Right kidney (tissue), 9 donors: ENCODE data around the gene BTG1.

ENCODE experiments used
- DNase-seq: peaks from one replicate; pipeline ENCODE4 v3.0.0-alpha.2; 2016
- long read RNA-seq, 8 donors: transcript quantifications; one replicate each; lab custom pipeline, GENCODE V29; 2026

The BTG1 gene, protein sequence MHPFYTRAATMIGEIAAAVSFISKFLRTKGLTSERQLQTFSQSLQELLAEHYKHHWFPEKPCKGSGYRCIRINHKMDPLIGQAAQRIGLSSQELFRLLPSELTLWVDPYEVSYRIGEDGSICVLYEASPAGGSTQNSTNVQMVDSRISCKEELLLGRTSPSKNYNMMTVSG
- long read RNA-seq, donor 1, full-length matches to known transcripts: 97 of 103 reads
- long read RNA-seq, donor 1, partial matches to known transcripts: 6 of 103 reads
- long read RNA-seq, donor 1, other reads (novel, unspliced or antisense): 0 of 103 reads
- long read RNA-seq, donor 2, full-length matches to known transcripts: 52 of 52 reads
- long read RNA-seq, donor 2, partial matches to known transcripts: 0 of 52 reads
- long read RNA-seq, donor 2, other reads (novel, unspliced or antisense): 0 of 52 reads
- long read RNA-seq, donor 3, full-length matches to known transcripts: 47 of 47 reads
- long read RNA-seq, donor 3, partial matches to known transcripts: 0 of 47 reads
- long read RNA-seq, donor 3, other reads (novel, unspliced or antisense): 0 of 47 reads
- long read RNA-seq, donor 4, full-length matches to known transcripts: 79 of 79 reads
- long read RNA-seq, donor 4, partial matches to known transcripts: 0 of 79 reads
- long read RNA-seq, donor 4, other reads (novel, unspliced or antisense): 0 of 79 reads
- long read RNA-seq, donor 5, full-length matches to known transcripts: 79 of 79 reads
- long read RNA-seq, donor 5, partial matches to known transcripts: 0 of 79 reads
- long read RNA-seq, donor 5, other reads (novel, unspliced or antisense): 0 of 79 reads
- long read RNA-seq, donor 6, full-length matches to known transcripts: 100 of 106 reads
- long read RNA-seq, donor 6, partial matches to known transcripts: 6 of 106 reads
- long read RNA-seq, donor 6, other reads (novel, unspliced or antisense): 0 of 106 reads
- long read RNA-seq, donor 7, full-length matches to known transcripts: 153 of 167 reads
- long read RNA-seq, donor 7, partial matches to known transcripts: 14 of 167 reads
- long read RNA-seq, donor 7, other reads (novel, unspliced or antisense): 0 of 167 reads
- long read RNA-seq, donor 8, full-length matches to known transcripts: 92 of 92 reads
- long read RNA-seq, donor 8, partial matches to known transcripts: 0 of 92 reads
- long read RNA-seq, donor 8, other reads (novel, unspliced or antisense): 0 of 92 reads

DNA sequence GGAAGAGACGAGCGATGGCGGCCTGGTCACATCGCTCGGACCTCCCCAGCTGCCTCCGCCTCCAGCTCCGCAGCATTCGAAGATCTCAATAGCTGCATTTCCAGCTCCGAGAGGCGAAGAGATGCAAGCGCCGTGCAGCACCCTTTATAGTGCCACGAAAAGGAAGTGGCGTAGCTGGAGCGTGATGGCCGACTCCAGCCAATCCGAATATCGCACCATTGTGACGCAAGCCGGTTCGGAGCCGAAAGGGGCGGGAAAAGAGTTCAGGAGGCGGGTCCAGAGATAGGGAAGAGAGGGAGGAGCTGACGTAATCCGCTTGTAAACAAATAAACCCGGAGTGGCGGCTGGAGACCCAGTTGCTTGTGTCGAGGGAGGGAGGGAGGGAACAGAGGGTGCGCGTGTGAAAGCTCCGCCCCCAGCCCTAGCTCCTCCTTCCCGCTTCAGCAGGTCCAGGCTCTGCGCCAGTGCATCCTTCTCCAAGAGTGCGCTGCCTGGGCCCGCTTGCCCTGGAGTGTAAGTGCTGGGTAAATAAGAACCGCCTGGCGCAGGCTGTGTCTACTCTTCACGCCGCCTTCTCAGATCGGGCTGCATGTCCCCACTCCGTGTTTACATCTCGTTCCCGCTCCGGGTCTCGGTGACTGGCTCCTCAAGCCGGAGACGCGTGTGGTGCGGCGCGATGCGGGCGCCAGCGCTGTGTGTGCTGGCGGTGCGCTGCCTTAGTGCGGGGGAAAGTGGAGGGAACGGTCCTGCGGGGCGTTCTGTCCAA, at the start of gene BTG1:
BTG1 (minus strand) TSS at position 116 of the 766 bp plus-strand sequence. CDS start 311 bp downstream, outside the sequence.
- peak; percentile 97 for DNase-seq

DNA sequence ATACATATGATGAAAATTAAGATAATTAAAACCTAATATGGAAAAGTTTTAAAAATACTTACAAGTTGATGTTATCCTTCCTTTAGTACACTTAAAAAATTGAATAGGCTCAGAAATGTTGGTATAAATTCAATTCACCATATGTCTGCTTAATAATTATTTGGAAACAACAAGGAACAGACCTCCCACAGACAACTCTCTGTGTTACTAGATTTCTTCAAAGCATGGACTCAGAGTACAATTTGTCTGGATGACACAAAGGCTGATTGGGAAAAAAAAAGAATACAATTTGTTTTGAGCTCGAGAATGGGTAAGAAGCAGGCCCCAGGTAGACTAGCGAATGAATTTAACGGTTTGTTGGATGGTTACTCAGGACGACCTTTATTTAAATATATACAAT, 48.9 kb upstream of the BTG1 start:
- DNase-seq: no peak

DNA sequence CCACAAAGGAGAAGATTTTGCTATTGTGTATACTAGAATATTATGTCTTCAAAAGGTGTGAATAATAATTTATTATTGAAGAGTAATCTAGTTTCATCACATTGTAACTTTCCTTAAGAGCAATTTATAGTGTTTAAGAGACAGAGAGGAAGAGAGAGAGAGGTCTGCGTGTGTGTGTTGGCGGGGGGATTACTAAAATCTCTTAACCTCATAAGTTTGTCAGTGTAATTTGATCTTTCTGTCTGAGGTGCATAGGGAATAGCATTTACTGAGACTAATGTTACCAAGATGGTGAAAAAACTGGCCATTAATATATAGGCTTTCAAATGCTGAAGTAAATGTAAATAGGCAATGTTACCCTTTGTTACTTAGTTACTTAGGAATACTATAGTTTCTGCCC, 48.2 kb upstream of the BTG1 start:
- no peak for DNase-seq

DNA sequence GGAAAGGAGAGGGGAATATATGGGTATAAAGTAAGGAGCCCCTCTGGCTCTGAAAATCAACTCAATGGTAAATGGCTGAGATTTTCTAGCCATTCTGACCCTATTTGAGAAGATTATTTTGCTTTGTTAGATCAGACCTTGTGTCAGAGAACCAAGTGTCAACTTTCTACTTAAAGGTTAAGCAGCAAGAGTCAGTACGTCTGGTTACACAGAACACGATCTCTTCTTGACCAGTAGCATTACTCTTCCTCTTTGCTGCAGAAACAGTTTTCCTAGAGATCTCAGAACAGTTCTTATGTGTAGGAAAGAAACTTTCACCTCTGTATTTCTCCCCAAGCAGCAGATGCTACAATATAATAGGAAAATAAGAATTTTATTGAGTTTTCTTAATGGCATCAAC, 47.4 kb upstream of the BTG1 start:
- no peak for DNase-seq

DNA sequence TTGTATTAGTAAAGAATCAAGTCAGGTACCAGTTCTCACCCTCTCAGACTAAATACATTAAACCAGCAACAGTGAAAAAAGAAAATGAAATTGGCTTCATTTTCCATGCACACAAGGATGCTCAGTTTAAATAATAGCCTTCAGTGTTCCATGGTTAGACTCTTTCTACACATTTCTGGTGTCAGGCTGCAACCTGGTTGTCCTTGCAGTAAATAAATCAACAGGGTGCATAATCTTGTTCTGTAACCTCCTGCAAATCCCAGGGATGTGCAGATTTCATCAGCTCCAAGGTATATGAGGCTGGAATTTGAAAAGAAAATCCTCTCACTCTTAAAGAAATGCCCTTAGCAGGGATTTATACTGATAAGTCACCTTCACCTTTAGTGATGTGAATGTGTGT, 46.7 kb upstream of the BTG1 start:
- DNase-seq: no peak

DNA sequence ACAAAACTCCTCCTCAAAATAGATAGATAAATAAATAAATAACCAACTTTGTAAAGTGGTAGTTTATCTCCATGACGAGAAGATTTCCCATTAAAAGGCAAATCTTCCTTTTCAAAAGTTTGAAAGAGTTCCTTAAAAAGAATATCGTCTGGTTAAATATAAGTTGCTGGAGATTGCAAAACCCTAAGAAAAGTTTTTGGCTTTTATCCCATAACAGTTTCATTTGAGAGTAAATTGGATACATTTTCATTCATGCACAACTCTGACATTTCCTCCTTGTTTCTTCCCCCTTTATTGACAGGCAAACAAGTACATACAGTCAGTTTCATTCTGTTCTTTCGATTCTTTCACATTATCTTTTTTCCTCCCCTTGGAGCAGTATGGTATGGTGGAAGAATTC, 45.4 kb upstream of the BTG1 start:
- DNase-seq: no peak

DNA sequence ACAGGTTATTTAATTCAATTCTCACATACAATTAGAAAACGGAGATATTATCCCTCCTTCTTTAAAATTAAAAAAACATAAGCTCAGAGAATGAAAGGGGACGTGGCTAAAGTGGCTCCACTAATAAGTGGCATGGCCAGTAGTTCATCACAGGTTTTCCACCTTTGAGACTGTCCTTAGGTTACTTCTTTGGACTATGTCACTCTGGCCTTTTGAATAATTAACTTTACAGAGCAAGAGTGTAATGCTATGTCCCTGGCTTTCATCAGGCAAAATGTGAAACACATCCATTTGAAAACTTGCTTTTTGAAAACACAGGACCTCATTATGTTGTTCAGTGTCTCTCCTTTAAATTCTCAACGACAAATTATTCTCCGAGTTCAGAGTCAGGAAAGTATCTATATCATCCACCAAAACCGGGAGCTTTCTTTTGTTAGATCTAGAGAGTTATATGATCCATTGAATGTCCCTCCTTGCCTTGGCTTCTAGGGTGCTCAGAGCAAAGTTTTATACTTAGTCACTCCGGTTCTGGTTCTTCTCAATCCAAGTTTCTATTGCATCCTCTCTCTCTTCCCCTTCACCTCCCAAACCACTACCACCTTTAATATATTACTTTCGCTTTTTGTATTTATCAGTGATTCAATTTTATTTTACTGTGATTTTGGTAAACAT, 43.0 kb upstream of the BTG1 start:
- DNase-seq: no peak

DNA sequence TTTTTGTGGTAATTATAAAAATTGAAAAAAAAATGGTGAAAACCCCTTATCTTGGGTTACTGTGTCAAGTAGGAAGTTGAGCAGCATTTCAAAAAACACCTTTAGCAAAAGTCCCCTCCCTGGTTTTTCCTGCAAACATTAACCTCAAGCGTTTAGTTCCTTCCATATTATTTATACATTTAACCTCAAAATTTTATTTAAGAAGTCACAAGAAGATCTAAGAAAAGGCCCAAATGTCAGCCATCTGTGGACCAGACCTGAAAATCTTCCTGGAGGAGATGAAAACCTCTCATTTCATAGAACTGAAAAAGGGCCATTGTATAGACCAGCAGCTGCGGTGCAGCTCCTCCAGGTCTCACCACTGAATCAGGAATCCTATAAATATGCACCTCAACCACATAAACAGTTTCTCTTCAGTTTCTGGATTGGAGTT, 40.4 kb upstream of the BTG1 start:
- no peak for DNase-seq

DNA sequence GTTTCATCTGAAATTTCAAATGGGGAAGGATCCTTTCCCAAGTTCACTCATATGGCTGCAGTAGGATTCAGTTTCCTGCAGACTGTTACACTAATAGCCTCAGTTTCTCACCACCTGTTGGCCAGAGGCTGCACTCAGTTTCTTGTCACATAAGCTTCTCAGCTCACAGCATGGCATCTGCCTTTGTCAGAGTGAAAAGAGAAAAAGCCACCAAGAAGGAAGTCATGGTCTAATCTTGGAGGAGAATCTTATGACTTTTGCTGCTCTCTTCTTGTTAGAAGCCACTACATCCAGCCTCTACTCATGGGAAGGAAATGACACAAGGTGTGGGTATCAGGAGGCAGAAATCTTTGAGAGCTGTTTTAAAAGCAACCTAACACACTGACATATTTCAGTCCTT, 39.4 kb upstream of the BTG1 start:
- no peak for DNase-seq

DNA sequence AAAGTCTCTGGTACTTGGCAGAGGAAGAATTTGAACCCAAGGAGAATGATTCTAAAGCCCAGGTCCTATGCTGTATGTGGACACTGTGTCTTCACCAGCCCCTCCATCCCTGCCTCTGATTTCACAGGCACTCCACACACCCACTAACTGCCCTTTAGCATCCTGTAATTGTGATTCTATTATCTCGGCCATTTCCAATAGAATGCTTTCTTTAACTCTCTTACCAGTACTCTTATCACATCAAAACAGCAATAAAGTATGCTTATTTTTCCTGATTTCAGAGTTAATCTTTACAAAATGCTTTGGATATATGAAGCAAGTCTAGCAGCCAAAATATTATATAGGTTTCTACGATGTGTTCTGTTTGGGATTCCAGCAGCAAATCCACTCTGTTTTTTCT, 37.9 kb upstream of the BTG1 start:
- no peak for DNase-seq

DNA sequence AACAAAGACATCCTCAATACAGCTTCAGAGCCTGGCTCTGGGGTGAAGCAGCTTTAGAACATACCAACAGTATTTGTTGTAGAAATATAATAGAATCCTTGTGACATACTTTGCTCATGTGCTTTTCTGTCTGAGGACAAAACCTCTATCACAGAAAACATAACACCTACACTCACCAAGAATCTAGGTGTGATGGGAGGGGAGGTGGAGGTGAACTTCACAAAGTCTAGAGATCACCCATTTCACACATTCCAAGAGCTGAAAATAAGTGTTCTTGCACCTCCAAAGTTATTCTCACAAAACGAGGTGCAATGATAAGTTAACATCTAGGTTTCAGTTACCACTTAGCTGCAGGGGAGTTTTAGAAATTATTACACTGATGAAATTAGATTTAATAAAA, 32.7 kb upstream of the BTG1 start:
- no peak for DNase-seq

DNA sequence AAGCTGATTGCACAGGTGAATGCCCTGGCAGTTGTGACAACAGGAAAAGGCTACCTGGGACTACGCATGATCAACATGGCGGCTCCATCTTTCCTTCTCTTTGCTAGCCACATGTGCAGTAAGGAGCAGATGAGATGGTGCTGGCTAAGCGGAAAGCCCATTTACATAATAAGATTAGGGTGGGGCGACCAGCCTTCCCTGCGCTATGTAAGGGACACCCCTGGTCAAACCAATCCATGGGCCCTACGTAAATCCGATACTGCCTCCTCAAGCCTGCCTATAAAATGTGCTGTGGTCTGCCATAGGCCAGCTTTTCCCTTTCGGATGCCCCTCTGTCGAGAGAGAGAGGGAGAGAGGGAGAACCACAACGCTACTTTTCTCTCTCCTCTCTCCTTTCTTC, 31.0 kb upstream of the BTG1 start:
- no peak for DNase-seq

DNA sequence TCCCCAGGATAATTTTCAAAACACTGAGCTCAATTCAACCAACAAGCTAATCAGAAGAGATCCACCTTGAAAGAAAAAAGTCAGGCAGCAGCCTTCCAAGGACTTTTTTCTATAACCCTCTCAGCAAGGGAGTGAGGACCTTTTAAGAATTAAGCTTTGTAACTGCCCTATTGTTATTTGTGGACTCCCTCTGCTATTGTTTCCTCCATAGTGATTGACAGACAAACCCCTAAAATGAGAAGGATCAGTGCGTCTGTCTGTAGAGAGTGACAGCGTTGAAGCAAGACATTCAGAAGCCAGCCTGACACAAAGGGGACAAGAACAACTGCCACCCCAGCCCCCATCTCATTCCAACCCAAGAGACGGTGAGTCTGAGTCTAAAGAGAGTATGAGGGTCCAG, 30.3 kb upstream of the BTG1 start:
- no peak for DNase-seq

DNA sequence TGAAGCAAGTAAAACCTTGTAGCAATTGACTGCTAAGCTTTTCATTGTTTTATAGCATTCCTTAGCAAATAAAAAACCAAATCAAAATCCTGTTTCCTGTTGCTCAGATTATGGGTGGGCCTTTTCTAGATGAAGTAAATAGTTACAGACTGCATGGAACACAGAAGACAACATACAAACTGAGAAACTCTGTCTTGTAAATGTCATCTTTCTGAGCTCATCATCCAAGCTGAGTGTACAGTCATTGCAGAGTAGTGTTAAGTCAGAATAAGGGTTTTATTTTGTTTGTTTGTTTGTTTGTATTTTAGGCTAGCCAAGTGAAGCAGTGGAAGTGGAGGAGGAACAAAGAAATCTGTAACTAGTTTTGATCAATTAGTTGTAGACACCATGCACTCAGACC, 24.4 kb upstream of the BTG1 start:
- DNase-seq: no peak

DNA sequence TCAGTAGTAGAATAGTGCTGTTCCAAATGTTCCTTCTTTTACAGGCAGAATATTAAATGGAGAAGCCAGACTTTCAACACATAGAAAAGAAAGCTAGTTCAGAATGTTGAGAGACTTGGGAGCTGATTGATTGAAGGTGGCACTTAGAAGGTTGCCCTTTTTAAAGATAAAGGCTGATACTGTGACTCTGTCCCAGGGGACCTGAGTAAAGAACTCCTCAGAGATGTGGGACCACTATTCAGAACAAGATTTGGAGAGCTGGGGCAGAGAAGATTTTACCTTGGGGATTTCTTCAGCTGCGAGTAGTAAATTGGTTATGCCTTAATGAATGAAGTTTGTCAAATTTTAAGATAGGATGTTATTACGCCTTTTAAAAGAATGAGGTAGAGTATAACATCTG, 21.4 kb upstream of the BTG1 start:
- DNase-seq: no peak

DNA sequence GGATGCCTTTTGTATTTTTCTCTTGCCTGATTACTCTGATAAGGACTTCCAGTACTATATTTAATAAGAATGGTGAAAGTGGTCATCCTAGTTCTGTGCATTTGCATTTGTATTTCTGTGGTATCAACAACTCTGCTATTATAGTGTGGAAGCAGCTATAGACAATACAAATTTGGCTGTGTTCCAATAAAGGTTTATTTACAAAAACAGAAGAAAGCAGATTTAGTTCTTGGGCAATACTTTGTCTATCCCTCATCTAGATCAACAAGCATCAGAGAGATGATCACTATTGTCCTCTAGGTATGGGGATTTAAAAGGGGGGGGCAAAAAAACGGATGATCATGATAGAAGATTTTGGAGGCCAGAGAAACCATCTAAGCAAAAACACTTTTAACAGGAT, 19.1 kb upstream of the BTG1 start:
- DNase-seq: no peak

DNA sequence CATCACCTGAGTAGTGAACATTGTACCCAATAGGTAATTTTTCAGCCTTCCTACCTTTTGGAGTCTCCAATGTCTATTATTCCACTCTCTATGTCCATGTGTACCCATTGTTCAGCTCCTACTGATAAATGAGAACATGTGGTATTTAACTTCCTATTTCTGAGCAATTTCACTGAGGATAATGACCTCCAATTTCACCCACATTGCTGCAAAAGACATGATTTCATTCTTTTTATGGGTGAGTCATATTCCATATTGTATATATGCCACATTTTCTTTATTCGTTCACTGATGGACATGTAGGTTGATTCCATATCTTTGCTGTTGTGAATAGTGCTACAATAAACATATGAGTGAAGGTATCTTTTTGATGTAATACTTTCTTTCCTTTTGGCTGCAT, 16.4 kb upstream of the BTG1 start:
- DNase-seq: no peak

DNA sequence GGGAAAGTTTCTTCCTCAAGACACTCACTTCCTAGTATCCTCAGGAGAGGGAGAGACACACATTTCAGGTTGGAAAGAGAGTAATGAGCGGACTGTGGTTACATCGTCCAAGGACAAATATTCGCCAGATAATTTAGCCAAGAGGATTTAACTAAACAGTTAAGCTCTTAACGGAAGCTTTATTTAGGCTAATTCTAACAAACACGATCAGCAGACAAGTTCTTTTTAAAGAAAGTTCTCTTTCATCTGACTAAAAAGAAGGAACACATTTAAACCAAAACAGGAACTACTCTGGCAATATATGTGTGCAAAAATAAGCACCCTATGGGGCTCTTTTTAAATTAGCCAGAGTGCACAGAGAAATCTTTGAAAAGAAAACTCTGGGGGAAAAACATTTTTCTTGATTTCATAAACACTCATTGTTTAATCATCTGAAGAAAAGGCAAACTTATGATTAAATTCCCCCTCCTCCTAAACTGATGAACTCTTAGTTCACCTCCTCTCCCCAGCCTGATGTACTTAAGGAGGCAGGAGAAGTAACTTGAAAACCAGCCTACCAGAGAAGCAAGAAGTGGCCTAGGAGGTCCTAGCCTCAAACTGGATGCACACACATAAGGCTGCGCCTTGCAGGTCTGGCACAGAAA, 13.3 kb upstream of the BTG1 start:
- no peak for DNase-seq

DNA sequence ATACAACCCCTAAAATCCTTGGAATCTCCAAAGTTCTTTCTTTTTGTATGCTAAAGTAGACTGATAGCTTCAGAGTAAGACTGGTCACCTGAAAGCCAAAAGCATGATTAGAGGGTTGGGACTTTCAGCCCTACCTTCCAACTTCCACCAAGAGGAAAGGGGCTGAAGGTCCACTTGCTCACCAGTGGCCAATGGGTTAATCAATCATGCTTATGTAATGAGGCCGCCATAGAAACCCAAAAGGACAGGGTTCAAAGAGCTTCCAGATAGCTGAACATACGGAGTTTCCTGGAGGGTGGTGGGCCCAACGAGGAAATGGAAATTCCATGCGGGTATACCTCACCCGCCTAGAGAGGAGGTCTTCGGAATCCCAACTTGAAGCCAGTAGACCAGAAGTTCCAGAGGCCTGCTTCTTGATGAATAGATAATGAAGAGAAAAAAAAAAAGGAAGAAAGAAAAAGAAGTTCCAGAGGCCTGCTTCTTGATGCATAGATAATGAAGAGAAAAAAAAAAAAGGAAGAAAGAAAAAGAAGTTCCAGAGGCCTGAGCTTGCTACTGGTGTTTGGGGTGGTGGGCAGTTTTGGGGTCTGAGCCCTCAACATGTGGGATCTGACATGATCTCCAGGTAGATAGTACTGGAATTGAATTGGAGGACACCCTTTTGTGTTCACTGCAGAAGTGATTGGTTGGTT, 11.2 kb upstream of the BTG1 start:
- DNase-seq: no peak

DNA sequence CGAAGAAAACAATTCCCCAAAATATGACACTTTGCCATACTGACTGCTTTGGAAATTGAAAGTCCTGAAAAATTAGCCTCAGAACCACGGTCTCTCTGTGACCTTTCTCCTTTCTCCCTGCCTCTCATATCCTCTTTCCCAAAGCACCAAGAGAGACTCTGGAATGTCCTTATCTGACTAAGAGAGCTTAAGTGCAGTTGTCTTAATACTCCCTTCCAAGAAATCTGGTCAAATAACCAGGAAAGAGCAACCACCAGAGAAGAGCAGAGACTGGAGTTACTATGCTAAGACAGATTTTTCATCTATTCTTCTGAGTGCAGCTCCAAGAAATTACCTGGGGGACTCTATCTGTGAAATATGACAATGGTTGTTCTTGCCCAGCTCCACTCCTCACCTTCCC, 10.5 kb upstream of the BTG1 start:
- no peak for DNase-seq
